OCI-LY7 (cell line): ENCODE data around the gene TPK1. TPM values are rescaled to one million over a fixed set of nuclear protein-coding genes. Genes with fewer than 3 reads are reported as not detected.

Source experiments
- BruUV-seq: library from RNA; stranded (reverse); fragments of 400-500 nt; replicated peaks from 2 replicates; lab custom pipeline; 2021; lab: Mats Ljungman, UMichigan
- CTCF ChIA-PET: fragments of 300-600 bp; sonication (Branson Sonifier 250); formaldehyde crosslinking; loops from one replicate; lab custom pipeline; 2022; ENCODE audit warnings: antibody characterized with exemption; ENCODE audit not compliant: unreplicated experiment; lab: Charles Lee
- POLR2A ChIA-PET: fragments of 300-600 bp; sonication (Branson Sonifier 250); formaldehyde crosslinking; loops from one replicate; lab custom pipeline; 2022; ENCODE audit warnings: antibody characterized with exemption; lab: Charles Lee
- DNase-seq: peaks from one replicate; pipeline ENCODE4 v3.0.0-alpha.2; 2015; ENCODE audit warnings: low spot score
- H2AFZ ChIP-seq: fragments of 200-600 bp; sonication (generic), shearing (Covaris generic); 2 replicates; pipeline ENCODE4 v1.6.1; 2014; ENCODE audit warnings: mild to moderate bottlenecking, antibody characterized with exemption, low read length, moderate library complexity
- H3K27ac ChIP-seq: fragments of 200-600 bp; sonication (generic); 2 replicates; pipeline ENCODE4 v1.5.1; 2014; ENCODE audit warnings: mixed run types, low read depth, mild to moderate bottlenecking, moderate library complexity, low read length, inconsistent platforms; ENCODE audit not compliant: poor library complexity, severe bottlenecking
- H3K36me3 ChIP-seq: fragments of 200-600 bp; sonication (generic); 2 replicates; pipeline ENCODE4 v1.6.1; 2014; ENCODE audit warnings: mild to moderate bottlenecking, antibody characterized with exemption, low read length, moderate library complexity, mixed read lengths; ENCODE audit not compliant: insufficient read depth
- H3K4me1 ChIP-seq: fragments of 200-600 bp; sonication (generic); 2 replicates; pipeline ENCODE4 v1.5.1; 2014; ENCODE audit warnings: mild to moderate bottlenecking, low read length; ENCODE audit not compliant: insufficient read depth, poor library complexity, severe bottlenecking
- H3K4me2 ChIP-seq: fragments of 200-600 bp; sonication (generic); 2 replicates; pipeline ENCODE4 v1.6.1; 2014; ENCODE audit warnings: mild to moderate bottlenecking, low read length
- H3K4me3 ChIP-seq: fragments of 200-600 bp; sonication (generic); 2 replicates; pipeline ENCODE4 v1.5.1; 2014; ENCODE audit warnings: mild to moderate bottlenecking, low read depth, low read length; ENCODE audit not compliant: poor library complexity, severe bottlenecking
- H3K79me2 ChIP-seq: fragments of 200-600 bp; sonication (generic); 2 replicates; pipeline ENCODE4 v1.6.1; 2016; ENCODE audit warnings: low read depth, mild to moderate bottlenecking, low read length, moderate library complexity, mixed read lengths; ENCODE audit not compliant: insufficient read depth
- H3K9me2 ChIP-seq: fragments of 200-600 bp; sonication (generic); 2 replicates; pipeline ENCODE4 v1.6.1; 2016; ENCODE audit warnings: mild to moderate bottlenecking, low read length, mixed read lengths; ENCODE audit not compliant: insufficient read depth
- H3K9me3 ChIP-seq: fragments of 200-600 bp; sonication (generic); 2 replicates; pipeline ENCODE4 v1.6.1; 2014; ENCODE audit warnings: mild to moderate bottlenecking, mixed run types, low read length, mixed read lengths
- H4K20me1 ChIP-seq: fragments of 200-600 bp; sonication (generic); 2 replicates; pipeline ENCODE4 v1.6.1; 2014; ENCODE audit warnings: mild to moderate bottlenecking, antibody characterized with exemption, low read length, moderate library complexity, mixed read lengths; ENCODE audit not compliant: insufficient read depth
- CTCF ChIP-seq: fragments of 200-600 bp; sonication (generic); conservative IDR thresholded peaks from 2 replicates; pipeline ENCODE4 v1.5.1; 2014; ENCODE audit warnings: mild to moderate bottlenecking, antibody characterized with exemption, low read length, moderate library complexity, mixed read lengths
- EZH2phosphoT487 ChIP-seq: fragments of 200-600 bp; sonication (generic); IDR thresholded peaks from 2 replicates; pipeline ENCODE4 v1.6.1; 2018; ENCODE audit warnings: low read depth, borderline replicate concordance, mild to moderate bottlenecking, mixed run types, antibody characterized with exemption, low read length, moderate library complexity, mixed read lengths
- intact Hi-C: fragments of 100-400 bp; cut with micrococcal nuclease; formaldehyde crosslinking; loops from one replicate; pipeline ENCODE4 v1.10.0; 2022; ENCODE audit not compliant: unreplicated experiment
- total RNA-seq, 2 experiments: library from RNA; depleted of rRNA in 1 of 2; stranded (reverse); fragments of >200 nt in 1 of 2; shearing (Covaris generic) in 1 of 2; gene quantifications; 2 replicates each; pipeline ENCODE4 v1.2.3, GENCODE V29; 2014 to 2022

Gene TPK1
- total RNA-seq, 2 experiments from 2014 or later = 6.7 to 12.5 TPM

GRCh38 chr7:144632724-144633123 lies 203.1 kb downstream of the TPK1 start:
- intact Hi-C loops = no loop called here
- BruUV-seq = no TSS peak
- no peaks in the 10 kb centered on the region for H3K9me3 ChIP-seq
- no peaks in the 10 kb centered on the region for H3K4me1 ChIP-seq
- TF ChIP-seq EZH2phosphoT487 (no peak), CTCF (no peak)
- H3K9me2 ChIP-seq = no peaks in the 10 kb centered on the region
- no peak for DNase-seq
- H2AFZ ChIP-seq = no peak overlapping the region
- H3K79me2 ChIP-seq = no peaks in the 10 kb centered on the region
- ChIA-PET CTCF (no interaction called here), POLR2A (no interaction called here)
- H3K36me3 ChIP-seq = no peaks in the 10 kb centered on the region
- no peaks in the 10 kb centered on the region for H4K20me1 ChIP-seq
- no peak overlapping the region for H3K4me2 ChIP-seq
- no peak overlapping the region for H3K27ac ChIP-seq
- H3K4me3 ChIP-seq = no peak overlapping the region

GRCh38 chr7:144629598-144629997 lies 206.3 kb downstream of the TPK1 start:
- BruUV-seq = no TSS peak
- H3K4me2 ChIP-seq = no peak overlapping the region
- TF ChIP-seq CTCF (no peak), EZH2phosphoT487 (no peak)
- no peak overlapping the region for H3K4me3 ChIP-seq
- intact Hi-C loops = no loop called here
- no peaks in the 10 kb centered on the region for H3K36me3 ChIP-seq
- no peaks in the 10 kb centered on the region for H3K4me1 ChIP-seq
- ChIA-PET POLR2A (no interaction called here), CTCF (no interaction called here)
- no peak overlapping the region for H2AFZ ChIP-seq
- DNase-seq = no peak
- no peaks in the 10 kb centered on the region for H3K9me2 ChIP-seq
- no peaks in the 10 kb centered on the region for H3K9me3 ChIP-seq
- H4K20me1 ChIP-seq = no peaks in the 10 kb centered on the region
- H3K79me2 ChIP-seq = no peaks in the 10 kb centered on the region
- H3K27ac ChIP-seq = no peak overlapping the region

GRCh38 chr7:144629011-144629410 lies 206.8 kb downstream of the TPK1 start:
- no peaks in the 10 kb centered on the region for H3K79me2 ChIP-seq
- H4K20me1 ChIP-seq = no peaks in the 10 kb centered on the region
- no peaks in the 10 kb centered on the region for H3K4me1 ChIP-seq
- H3K9me2 ChIP-seq = no peaks in the 10 kb centered on the region
- H3K27ac ChIP-seq = no peak overlapping the region
- CTCF ChIA-PET = no interaction called here
- no peak overlapping the region for H3K4me2 ChIP-seq
- POLR2A ChIA-PET = no interaction called here
- TF ChIP-seq EZH2phosphoT487 (no peak), CTCF (no peak)
- BruUV-seq = no TSS peak
- DNase-seq = no peak
- no peak overlapping the region for H2AFZ ChIP-seq
- H3K9me3 ChIP-seq = no peaks in the 10 kb centered on the region
- no peak overlapping the region for H3K4me3 ChIP-seq
- H3K36me3 ChIP-seq = no peaks in the 10 kb centered on the region
- intact Hi-C loops = no loop called here
